Stimulated activated CD4-positive, alpha-beta T cell treated with anti-CD3 and anti-CD28 coated beads, Interleukin-2, amount 100 ng/mL, for 48 hours (primary cell): ENCODE data around the gene CEP44.
A peak's percentile ranks its signal among the peaks of the same experiment; 100 is the strongest.
"Not testable (repeated sequence)": the region's sequence is repeated elsewhere in the genome, so short reads cannot be mapped to it uniquely, and the experiment has no call there.

ENCODE experiments used
- DNase-seq, 2 donors: peaks; one replicate each; pipeline ENCODE4 v3.0.0-alpha.2; 2020

Gene CEP44

GRCh38 chr4:174279433-174280155, 4.1 kb upstream of the CEP44 start:
- no peak for DNase-seq

- DNase-seq, result no peak
Measured at GRCh38 chr4:174281182-174281737, 2.5 kb upstream of the CEP44 start.

DNA sequence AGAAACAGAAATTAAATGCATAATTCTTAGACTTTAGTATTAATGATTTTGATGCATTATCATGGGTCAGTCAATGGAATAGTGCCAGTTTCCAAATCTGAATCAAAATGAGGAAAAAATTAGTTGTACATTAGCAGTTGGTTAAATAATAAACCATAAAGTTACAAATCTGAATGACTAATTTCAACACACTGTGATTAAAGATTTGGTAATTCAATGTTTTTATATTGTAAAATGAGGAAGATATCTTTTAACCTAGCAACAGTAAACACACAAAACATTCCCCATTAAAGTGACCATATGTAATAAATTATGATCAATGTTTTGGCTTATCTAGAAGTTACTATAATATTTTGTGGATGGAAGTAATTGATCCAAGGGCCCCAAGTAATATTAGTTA, 1.8 kb upstream of the CEP44 start:
- DNase-seq, result no peak

DNA sequence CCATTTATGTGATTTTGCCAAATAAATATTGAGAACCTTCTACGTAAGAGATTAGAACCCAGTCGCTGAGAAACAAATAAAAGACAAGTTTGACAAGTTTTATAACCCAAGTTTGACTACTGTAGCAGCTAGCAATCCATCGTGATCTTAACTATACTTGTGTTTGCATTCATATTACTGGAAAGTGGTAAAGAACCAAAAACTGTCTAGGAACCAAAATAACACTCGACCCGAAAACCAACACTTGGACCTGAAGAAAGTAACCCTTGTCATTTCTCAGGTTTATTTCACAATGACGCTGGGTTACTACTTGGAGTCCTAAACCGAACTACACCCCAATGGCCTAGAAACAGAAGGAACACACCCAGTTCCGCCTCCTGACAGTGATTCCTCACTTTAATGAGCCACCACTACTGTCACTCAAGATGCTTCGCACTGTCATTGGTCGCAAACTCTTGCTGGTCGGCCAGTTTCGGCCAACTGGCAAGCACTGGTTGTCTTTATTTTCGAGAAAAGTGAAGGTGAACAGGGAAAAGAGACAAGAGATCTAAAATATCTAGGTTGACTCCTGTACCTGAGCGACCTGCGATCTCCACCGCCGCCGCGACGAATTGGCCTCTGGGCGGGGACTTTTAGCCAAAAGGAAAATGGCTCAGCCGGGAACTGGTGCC, 740 bp upstream of the CEP44 start:
- DNase-seq, result peak; percentile 49 to 65

- DNase-seq, result no peak
Measured at GRCh38 chr4:174284487-174284886, 776 bp downstream of the CEP44 start.

- DNase-seq, result no peak
Measured at GRCh38 chr4:174286870-174287269, 3.2 kb downstream of the CEP44 start.

DNA sequence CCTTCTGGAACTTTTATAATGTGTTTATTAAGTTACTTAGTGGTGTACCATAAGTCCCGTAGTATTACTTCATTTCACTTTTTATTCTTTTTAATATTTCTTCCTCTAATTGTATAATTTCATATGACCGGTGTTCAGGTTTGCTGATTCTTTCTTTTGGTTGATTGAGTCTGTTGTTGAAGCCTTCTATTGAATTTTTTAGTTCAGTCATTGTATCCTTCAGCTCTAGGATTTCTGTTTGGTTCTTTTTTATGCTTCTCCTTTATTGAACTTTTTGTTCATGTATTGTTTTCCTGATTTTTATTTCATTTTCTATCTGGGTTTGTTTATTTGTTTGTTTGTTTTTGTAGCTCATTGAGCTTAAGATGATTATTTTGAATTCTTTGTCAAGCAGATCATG, 8.8 kb downstream of the CEP44 start:
- no peak for DNase-seq

- DNase-seq, result not testable (repeated sequence)
Measured at GRCh38 chr4:174294641-174295040, 10.9 kb downstream of the CEP44 start.

GRCh38 chr4:174295142-174295541, 11.4 kb downstream of the CEP44 start:
- not testable (repeated sequence) for DNase-seq

DNA sequence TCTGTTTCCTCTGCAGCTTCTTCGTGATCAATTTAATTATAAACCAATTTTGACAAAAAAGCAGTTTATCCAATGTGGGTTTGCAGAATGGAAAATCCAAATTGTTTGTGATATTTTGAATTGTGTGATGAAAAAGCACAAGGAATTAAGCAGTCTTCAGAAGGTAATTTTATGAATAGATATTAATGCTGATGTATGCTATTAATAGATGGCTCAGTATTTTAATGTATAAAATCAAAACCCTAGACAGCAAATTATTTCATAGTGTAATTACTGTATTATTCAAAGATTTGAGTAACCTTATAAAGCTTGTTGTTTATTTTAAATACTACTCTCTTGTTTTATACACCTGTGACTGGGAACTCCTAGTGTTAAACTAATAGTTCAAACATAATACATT, 20.0 kb downstream of the CEP44 start:
- no peak for DNase-seq

DNA sequence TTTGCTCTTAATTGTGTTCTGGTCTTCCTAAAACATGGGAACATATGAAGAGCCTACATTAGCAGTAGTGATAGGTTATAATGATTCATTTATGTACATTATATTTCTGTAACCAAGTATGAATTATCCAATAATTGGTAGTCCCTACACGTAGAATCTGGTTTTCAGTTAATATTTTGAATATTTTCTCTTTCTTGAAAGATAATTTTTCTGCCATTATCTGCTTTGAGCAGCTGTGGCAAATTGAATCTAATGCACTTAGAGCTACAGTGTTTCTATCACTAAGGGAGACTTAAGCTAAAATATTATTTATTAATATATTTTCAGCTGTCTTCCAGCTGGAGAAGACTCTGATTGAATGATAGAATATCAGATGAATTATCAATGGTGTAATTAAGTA, 21.0 kb downstream of the CEP44 start:
- no peak for DNase-seq

- no peak for DNase-seq
Measured at GRCh38 chr4:174305961-174306360, 22.2 kb downstream of the CEP44 start.

DNA sequence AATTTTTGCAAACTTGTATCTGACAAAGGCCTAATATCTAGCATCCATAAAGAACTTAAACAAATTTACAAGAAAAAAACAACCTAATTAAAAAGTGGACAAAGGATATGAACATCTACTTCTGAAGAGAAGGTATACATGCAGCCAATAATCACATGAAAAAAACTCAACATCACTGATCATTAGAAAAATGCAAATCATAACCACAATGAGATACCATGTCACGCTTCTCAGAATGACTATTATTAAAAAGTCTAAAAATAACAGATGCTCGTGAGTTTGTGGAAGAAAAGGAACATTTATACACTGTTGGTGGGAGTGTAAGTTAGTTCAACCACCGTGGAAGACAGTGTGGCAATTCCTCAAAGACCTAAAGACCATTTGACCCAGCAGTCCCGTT, 24.0 kb downstream of the CEP44 start:
- DNase-seq, result no peak

DNA sequence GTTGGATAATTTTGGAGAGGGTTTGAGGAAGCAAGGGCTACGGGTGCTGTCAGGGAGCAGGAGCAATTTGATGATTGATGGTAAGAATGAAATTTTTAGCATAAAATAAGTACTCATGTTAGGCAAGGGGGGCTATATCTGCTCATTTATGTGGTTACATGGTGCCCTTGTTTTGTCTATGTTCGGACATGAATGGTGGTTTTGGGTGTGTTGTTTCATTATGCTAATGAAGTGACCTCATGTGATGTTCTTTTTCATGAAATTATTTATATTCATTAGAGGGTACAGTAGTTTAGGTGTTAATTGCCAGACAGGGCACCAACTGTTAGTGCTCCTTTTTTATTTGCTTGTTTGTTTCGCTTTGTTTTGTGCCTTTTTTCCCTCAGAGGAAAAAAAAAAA, 29.3 kb downstream of the CEP44 start:
- no peak for DNase-seq

DNA sequence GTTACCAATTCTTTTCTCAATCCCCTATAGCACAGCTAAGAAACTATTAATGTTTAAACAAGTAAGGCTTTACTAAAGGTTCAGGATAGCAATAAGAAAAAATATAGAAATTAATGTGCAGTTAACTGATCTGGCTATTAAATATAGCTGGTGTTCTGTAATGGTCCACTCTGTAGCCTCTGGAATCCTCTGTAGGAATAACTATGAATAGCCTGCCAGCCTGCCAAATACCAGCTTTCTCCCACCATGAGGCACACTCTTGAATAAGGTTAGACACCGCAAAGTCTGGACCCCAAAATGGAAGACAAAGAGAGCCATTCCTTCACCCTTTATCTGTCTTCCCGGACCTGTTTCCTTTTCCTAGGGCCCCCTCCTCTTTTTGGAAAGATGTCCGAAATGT, 30.6 kb downstream of the CEP44 start:
- no peak for DNase-seq

DNA sequence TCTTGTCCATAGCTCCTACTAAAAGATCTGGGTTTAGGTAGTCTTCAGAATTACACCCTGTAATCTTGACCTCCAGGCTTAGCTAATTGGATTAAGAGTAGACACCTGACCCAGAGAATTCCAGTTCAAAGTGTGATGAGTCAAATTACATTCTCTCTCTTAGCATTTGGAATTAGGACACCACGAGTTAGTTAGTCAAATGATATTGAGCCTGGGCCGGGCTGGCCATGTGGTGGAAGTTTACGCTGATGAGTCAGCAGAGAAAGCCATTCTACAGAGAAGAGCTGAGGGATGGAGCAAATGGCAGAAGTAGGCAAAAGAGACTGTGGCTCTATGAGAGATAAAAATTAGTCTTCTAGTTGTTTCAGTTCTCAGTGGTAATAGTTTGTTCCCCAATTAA, 31.1 kb downstream of the CEP44 start:
- no peak for DNase-seq

GRCh38 chr4:174316546-174316945, 32.8 kb downstream of the CEP44 start:
- DNase-seq, result no peak

- no peak for DNase-seq
Measured at GRCh38 chr4:174316954-174317353, 33.2 kb downstream of the CEP44 start.

DNA sequence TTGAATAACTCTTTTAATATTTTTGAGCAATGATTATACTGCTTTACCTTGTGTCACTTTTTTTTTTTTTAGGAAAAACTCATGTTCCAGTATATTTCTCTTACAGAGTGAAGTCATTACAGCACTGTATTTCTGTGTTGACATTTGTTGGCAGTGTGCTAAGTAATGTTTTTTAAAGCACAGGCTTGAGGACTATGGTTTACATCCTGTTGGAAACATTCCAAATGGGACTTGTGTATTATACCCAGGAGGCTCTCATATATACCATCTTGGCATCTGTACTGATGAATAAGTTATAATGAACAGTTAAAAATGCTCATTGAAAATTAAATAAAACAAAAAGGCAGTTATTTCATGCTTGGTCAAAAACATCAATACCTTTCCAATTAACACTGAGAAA, 33.8 kb downstream of the CEP44 start:
- no peak for DNase-seq

- DNase-seq, result no peak
Measured at GRCh38 chr4:174318829-174319764, 35.4 kb downstream of the CEP44 start.

DNA sequence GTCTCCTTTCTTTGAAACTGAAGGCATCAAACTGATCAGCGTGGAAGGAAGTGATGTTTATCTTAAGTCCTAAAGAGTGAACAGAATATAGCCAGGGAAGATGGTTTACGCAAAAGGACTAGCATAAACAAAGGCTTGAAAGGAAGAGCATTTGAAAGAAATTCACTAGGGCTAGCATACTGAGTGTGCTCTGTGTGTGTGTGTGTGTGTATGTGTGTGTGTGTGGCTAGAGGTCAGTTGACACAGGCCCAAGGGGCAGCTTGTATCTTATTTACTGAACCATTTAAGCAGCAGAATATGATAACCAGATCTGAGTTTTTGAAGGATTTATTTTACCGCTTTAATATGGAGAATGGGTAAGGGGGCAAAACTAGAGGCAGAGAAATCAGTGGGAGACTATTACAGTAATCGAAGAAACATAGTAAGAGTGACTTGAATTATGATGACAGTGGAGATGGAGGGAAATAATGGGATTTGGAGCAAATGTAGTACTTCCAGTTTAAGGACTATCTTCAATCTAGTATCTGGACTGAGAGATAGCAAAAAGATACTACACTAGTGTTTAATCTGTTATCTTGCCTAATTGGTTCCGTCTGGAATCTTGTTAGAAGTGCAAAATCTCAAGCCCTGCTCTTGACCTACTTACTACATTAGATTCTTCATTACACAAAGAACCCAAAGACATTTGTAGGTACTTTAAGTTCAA, 36.9 kb downstream of the CEP44 start:
- no peak for DNase-seq

GRCh38 chr4:174324236-174324635, 40.5 kb downstream of the CEP44 start:
- no peak for DNase-seq

- no peak for DNase-seq
Measured at GRCh38 chr4:174324725-174325124, 41.0 kb downstream of the CEP44 start.
